PFSK-1 (cell line): ENCODE measurements around the gene UNC80.

Source experiments
- FOXP2 ChIP-seq: optimal IDR thresholded peaks from 2 replicates; pipeline ENCODE3; 2011; ENCODE audit warnings: borderline replicate concordance, control low read depth, inconsistent platforms; ENCODE audit not compliant: insufficient read depth; ENCODE audit errors: extremely low read length, extremely low read depth
- POLR2AphosphoS5 ChIP-seq: IDR thresholded peaks from 2 replicates; pipeline ENCODE4 v1.6.1; 2012; ENCODE audit warnings: low read depth, mild to moderate bottlenecking, control low read depth, low read length, moderate library complexity
- SIN3A ChIP-seq: IDR thresholded peaks from 2 replicates; pipeline ENCODE4 v1.6.1; 2012; ENCODE audit warnings: mild to moderate bottlenecking, low read length, moderate library complexity, borderline replicate concordance; ENCODE audit not compliant: insufficient read depth
- TAF1 ChIP-seq: IDR thresholded peaks from 2 replicates; pipeline ENCODE4 v1.6.1; 2012; ENCODE audit warnings: low read length, control low read depth, borderline replicate concordance; ENCODE audit not compliant: insufficient read depth
- TF ChIP-seq, protein P1 (sequence below), 2 experiments: IDR thresholded peaks; 2 replicates each; pipeline versions ENCODE4 v1.6.1 to v1.8.0; 2011 to 2012; ENCODE audit warnings: low read depth in 2 of 2, low read length in 2 of 2, control low read depth in 1 of 2, inconsistent platforms in 1 of 2, mild to moderate bottlenecking in 1 of 2, moderate library complexity in 1 of 2; ENCODE audit not compliant: insufficient read depth in 1 of 2

DNA sequence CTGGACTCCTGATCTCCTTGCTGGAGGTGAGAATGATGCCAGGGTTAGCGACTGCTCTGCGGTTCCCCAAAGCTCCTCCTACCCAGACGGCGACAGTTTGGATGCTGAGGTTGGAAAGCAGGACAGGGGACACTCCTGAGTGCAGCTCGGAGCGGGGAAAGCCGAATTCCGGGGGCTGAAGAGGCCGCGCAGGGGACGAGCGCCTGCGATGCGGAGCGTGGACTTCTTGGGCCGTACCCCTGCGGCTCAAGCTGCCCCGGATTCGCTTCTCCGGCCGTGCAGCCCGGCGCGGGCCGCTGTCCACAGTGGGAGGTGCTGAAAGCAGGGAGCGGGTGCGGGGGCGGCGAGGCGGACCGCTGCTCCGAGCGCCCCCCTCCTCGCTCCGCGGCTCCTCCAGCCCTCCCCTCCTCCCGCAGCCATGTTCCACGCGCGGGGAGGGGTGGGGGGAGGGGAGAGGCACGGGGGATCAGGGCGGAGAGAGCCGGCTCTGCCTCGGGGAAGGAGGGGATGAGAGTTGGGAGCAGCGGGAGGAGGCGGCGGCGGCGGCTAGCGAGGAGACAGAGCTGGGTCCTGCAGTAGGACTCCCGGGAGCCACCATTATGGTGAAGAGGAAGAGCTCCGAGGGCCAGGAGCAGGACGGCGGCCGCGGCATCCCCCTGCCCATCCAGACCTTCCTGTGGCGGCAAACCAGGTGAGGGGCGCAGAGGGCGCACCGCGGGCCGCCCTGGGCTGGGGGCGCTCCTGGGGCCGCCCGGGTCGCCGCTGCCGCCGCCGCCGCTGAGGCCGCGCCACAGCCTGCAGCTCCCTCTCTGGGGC, at the start of gene UNC80:
- peak; percentile 97; the same call in 1 of the 2 replicates for TF ChIP-seq SIN3A
- TF ChIP-seq, protein P1, sequence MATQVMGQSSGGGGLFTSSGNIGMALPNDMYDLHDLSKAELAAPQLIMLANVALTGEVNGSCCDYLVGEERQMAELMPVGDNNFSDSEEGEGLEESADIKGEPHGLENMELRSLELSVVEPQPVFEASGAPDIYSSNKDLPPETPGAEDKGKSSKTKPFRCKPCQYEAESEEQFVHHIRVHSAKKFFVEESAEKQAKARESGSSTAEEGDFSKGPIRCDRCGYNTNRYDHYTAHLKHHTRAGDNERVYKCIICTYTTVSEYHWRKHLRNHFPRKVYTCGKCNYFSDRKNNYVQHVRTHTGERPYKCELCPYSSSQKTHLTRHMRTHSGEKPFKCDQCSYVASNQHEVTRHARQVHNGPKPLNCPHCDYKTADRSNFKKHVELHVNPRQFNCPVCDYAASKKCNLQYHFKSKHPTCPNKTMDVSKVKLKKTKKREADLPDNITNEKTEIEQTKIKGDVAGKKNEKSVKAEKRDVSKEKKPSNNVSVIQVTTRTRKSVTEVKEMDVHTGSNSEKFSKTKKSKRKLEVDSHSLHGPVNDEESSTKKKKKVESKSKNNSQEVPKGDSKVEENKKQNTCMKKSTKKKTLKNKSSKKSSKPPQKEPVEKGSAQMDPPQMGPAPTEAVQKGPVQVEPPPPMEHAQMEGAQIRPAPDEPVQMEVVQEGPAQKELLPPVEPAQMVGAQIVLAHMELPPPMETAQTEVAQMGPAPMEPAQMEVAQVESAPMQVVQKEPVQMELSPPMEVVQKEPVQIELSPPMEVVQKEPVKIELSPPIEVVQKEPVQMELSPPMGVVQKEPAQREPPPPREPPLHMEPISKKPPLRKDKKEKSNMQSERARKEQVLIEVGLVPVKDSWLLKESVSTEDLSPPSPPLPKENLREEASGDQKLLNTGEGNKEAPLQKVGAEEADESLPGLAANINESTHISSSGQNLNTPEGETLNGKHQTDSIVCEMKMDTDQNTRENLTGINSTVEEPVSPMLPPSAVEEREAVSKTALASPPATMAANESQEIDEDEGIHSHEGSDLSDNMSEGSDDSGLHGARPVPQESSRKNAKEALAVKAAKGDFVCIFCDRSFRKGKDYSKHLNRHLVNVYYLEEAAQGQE (IDR thresholded peaks at IDR 0.05; ENCODE audit: insufficient read depth in 1 of 2, low read depth in 2 of 2, low read length in 2 of 2): peak; percentile 96 to 98
- no peak for TF ChIP-seq TAF1
- TF ChIP-seq FOXP2: peak; percentile 69
- no peak for TF ChIP-seq POLR2AphosphoS5
